Ovary (tissue), 9 donors: Measurements from ENCODE around the gene FMN1. TPM values are rescaled to one million over a fixed set of nuclear protein-coding genes. Genes with fewer than 3 reads are reported as not detected.

Experiments used
- DNase-seq, 5 donors: peaks; one replicate each; pipeline ENCODE4 v3.0.0-alpha.2; 2019 to 2020
- H3K27ac ChIP-seq, 2 donors: fragments of 200-600 bp; one replicate each; pipeline versions ENCODE4 v1.5.1 to v1.8.0; 2019 to 2022
- H3K27me3 ChIP-seq: fragments of 200-600 bp; one replicate; pipeline ENCODE4 v1.8.0; 2022
- H3K36me3 ChIP-seq: fragments of 200-600 bp; sonication (generic); one replicate; pipeline ENCODE4 v1.5.1; 2019
- H3K4me1 ChIP-seq: one replicate; pipeline ENCODE4 v1.8.1; 2013; ENCODE audit warnings: mild to moderate bottlenecking, moderate library complexity; ENCODE audit not compliant: insufficient read depth
- H3K4me3 ChIP-seq: fragments of 200-600 bp; sonication (generic); one replicate; pipeline ENCODE4 v1.5.1; 2017
- H3K9me3 ChIP-seq, 2 donors: fragments of 200-600 bp in 1 of 2; sonication (generic) in 1 of 2; one replicate each; pipeline versions ENCODE4 v1.5.1 to v1.8.1; 2013 to 2019; ENCODE audit warnings: mild to moderate bottlenecking in 1 of 2, moderate library complexity in 1 of 2
- CTCF ChIP-seq, 3 donors: fragments of 450-650 bp in 2 of 3; fragments of 200-600 bp in 1 of 3; IDR thresholded peaks; one replicate each; pipeline versions ENCODE4 v1.5.1 to v1.8.0; 2016 to 2022; ENCODE audit warnings: antibody characterized with exemption in 3 of 3, mild to moderate bottlenecking in 1 of 3
- EP300 ChIP-seq: sonication (generic); formaldehyde crosslinking; IDR thresholded peaks from one replicate; pipeline ENCODE4 v1.6.1; 2017; ENCODE audit warnings: antibody characterized with exemption
- POLR2A ChIP-seq: fragments of 450-650 bp; IDR thresholded peaks from one replicate; pipeline ENCODE4 v1.6.1; 2017; ENCODE audit warnings: antibody characterized with exemption, mild to moderate bottlenecking, moderate library complexity
- WGBS, 3 donors: extraction: QIAGEN DNeasy Blood & Tissue Kit in 1 of 3; methylation state at CpG; one replicate each; pipeline versions ENCODE4 v1.1.5 to v1.1.7; 2013 to 2017; 5-methylcytosine and 5-hydroxymethylcytosine counted together
- intact Hi-C, 4 donors: fragments of 100-400 bp; cut with DNase I; formaldehyde crosslinking; loops; one replicate each; pipeline versions ENCODE4 v1.11.0 to v1.15.1; 2022 to 2023
- polyA plus RNA-seq, 2 donors: library from polyadenylated mRNA; stranded (reverse); fragments of 200-250 nt in 1 of 2; fragments of 350-450 nt in 1 of 2; fragmentation: Illumina TruSeq in 1 of 2; extraction: RNeasy Lipid Tissue Mini Kit (QIAGEN cat#74804) in 1 of 2; gene quantifications; one replicate each; pipeline ENCODE4 v1.2.3, GENCODE V29; 2013 to 2014
- total RNA-seq, 7 donors: library from RNA; depleted of rRNA in 2 of 7; stranded (reverse); fragments of >200 nt in 2 of 7; fragmentation: NEBNext Ultra II Directional in 3 of 7; extraction: Animal tissue kit (Norgen Biotek cat#: 25700) in 3 of 7; gene quantifications; one replicate each; pipeline versions ENCODE4 v1.1.0 to v1.2.4, GENCODE V29; 2016 to 2023
- donor health status: DM: no; HTN: no; CAD: no; lungs with moderate emphysema.
- donor health status: DM: no; HTN: no; CAD: no.
- donor health status: Bipolar disorder and iron deficiency.
- donor health status: DM: yes; HTN: yes; CAD: no.
- donor health status: DM: no; HTN: no; CAD: no.
- donor health status: DM: yes; HTN: yes; CAD: no.

FMN1 gene
- total and polyA plus RNA-seq, 9 donors: 0.13 to 16.9 (median 2.6) TPM

- H3K27me3 ChIP-seq: no peaks in the 10 kb centered on the region
- TF ChIP-seq POLR2A (no peak), EP300 (no peak), CTCF (IDR thresholded peaks at IDR 0.05) (no peak)
- H3K27ac ChIP-seq: no peak overlapping the region
- DNase-seq: no peak
- intact Hi-C loops: no loop called here
- no peak overlapping the region for H3K4me3 ChIP-seq
- no peaks in the 10 kb centered on the region for H3K4me1 ChIP-seq
- no peaks in the 10 kb centered on the region for H3K9me3 ChIP-seq
- H3K36me3 ChIP-seq: no peaks in the 10 kb centered on the region
- 61 to 65% (median 64%) methylated on average over 5 of the region's 5 CpGs for WGBS, 3 donors
These were observed 41.9 kb downstream of the FMN1 start for GRCh38 chr15:33152502-33153109.

GRCh38 chr15:33150971-33151370 is 43.5 kb downstream of the FMN1 start:
- H3K4me1 ChIP-seq: no peaks in the 10 kb centered on the region
- no peak for TF ChIP-seq POLR2A
- TF ChIP-seq CTCF (IDR thresholded peaks at IDR 0.05): no peak
- no peak for TF ChIP-seq EP300
- WGBS, 3 donors: 34 to 43% (median 39%) methylated on average over 1 of the region's 1 CpG
- intact Hi-C loops: no loop called here
- H3K27me3 ChIP-seq: no peaks in the 10 kb centered on the region
- no peak overlapping the region for H3K27ac ChIP-seq
- DNase-seq: no peak
- no peak overlapping the region for H3K4me3 ChIP-seq
- H3K36me3 ChIP-seq: no peaks in the 10 kb centered on the region
- no peaks in the 10 kb centered on the region for H3K9me3 ChIP-seq

GRCh38 chr15:33150431-33150941 is 44.0 kb downstream of the FMN1 start:
- no peak for DNase-seq
- TF ChIP-seq EP300 (no peak), POLR2A (no peak), CTCF (IDR thresholded peaks at IDR 0.05) (no peak)
- no peaks in the 10 kb centered on the region for H3K27me3 ChIP-seq
- WGBS, 3 donors: 83 to 91% (median 90%) methylated on average over 2 of the region's 2 CpGs
- H3K4me1 ChIP-seq: no peaks in the 10 kb centered on the region
- no peaks in the 10 kb centered on the region for H3K36me3 ChIP-seq
- H3K9me3 ChIP-seq: no peaks in the 10 kb centered on the region
- intact Hi-C loops: no loop called here
- H3K27ac ChIP-seq: no peak overlapping the region
- no peak overlapping the region for H3K4me3 ChIP-seq

GRCh38 chr15:33149919-33150318 is 44.6 kb downstream of the FMN1 start:
- DNase-seq: no peak
- no peak overlapping the region for H3K27ac ChIP-seq
- H3K4me1 ChIP-seq: no peaks in the 10 kb centered on the region
- H3K9me3 ChIP-seq: no peaks in the 10 kb centered on the region
- H3K4me3 ChIP-seq: no peak overlapping the region
- no peaks in the 10 kb centered on the region for H3K27me3 ChIP-seq
- intact Hi-C loops: no loop called here
- TF ChIP-seq POLR2A: no peak
- TF ChIP-seq EP300: no peak
- TF ChIP-seq CTCF (IDR thresholded peaks at IDR 0.05): no peak
- H3K36me3 ChIP-seq: no peaks in the 10 kb centered on the region
